T-cell (primary cell): ENCODE measurements around the gene MYH9. TPM values are rescaled to one million over a fixed set of nuclear protein-coding genes. Genes with fewer than 3 reads are reported as not detected.

Experiments used
- ATAC-seq, 4 experiments: fragments of 200-7000 bp in 3 of 4; fragments of 150-1000 bp in 1 of 4; cut with Tn5 transposase; replicated peaks in 1 of 4; 1 replicate in 3 of 4; 2 replicates in 1 of 4; pipeline ENCODE4 v1.10.0; 2021; ENCODE audit warnings: moderate library complexity in 3 of 4, mild to moderate bottlenecking in 2 of 4, moderate number of reproducible peaks in 1 of 4
- CTCF ChIA-PET, 2 donors: fragments of 300-600 bp; sonication (Branson Sonifier 250); formaldehyde crosslinking; loops; one replicate each; lab custom pipeline; 2022; ENCODE audit warnings: antibody characterized with exemption in 2 of 2; lab: Charles Lee
- POLR2A ChIA-PET, 2 donors: fragments of 300-600 bp; sonication (Branson Sonifier 250); formaldehyde crosslinking; loops; one replicate each; lab custom pipeline; 2022; ENCODE audit warnings: antibody characterized with exemption in 2 of 2; lab: Charles Lee
- DNase-seq, 35 experiments: peaks; one replicate each; pipeline versions ENCODE4 v3.0.0 to v3.0.0-alpha.2; 2013 to 2023
- H3K27ac ChIP-seq: one replicate; pipeline ENCODE4 v1.5.1; 2013; ENCODE audit warnings: low read length
- H3K27me3 ChIP-seq, 2 experiments: replicated peaks in 1 of 2; 1 replicate in 1 of 2; 2 replicates in 1 of 2; pipeline versions ENCODE4 v1.6.1 to v1.7.0; 2013; ENCODE audit warnings: low read length in 1 of 2, mixed read lengths in 1 of 2; ENCODE audit not compliant: control insufficient read depth in 2 of 2, insufficient read depth in 2 of 2; ENCODE audit errors: extremely low read depth in 1 of 2
- H3K36me3 ChIP-seq, 2 donors: 1 replicate in 1 of 2; 2 replicates in 1 of 2; pipeline versions ENCODE4 v1.6.1 to v1.7.0; 2013; ENCODE audit warnings: low read length in 1 of 2; ENCODE audit not compliant: control insufficient read depth in 2 of 2, insufficient read depth in 1 of 2; ENCODE audit errors: extremely low read depth in 1 of 2
- H3K4me1 ChIP-seq, 2 experiments: 1 replicate in 1 of 2; 2 replicates in 1 of 2; pipeline versions ENCODE4 v1.6.1 to v1.7.0; 2013; ENCODE audit warnings: low read length in 2 of 2, mixed read lengths in 1 of 2; ENCODE audit not compliant: insufficient read depth in 2 of 2, control insufficient read depth in 1 of 2; ENCODE audit errors: extremely low read depth in 1 of 2
- H3K4me3 ChIP-seq, 2 donors: 1 replicate in 1 of 2; 2 replicates in 1 of 2; pipeline versions ENCODE4 v1.5.1 to v1.7.0; 2013; ENCODE audit warnings: mild to moderate bottlenecking in 2 of 2, low read length in 1 of 2, moderate library complexity in 1 of 2; ENCODE audit not compliant: control insufficient read depth in 1 of 2; ENCODE audit errors: extremely low read depth in 1 of 2
- H3K9me3 ChIP-seq: 2 replicates; pipeline ENCODE4 v1.7.0; 2013
- H3K27ac Mint-ChIP-seq, 2 donors: one replicate each; pipeline ENCODE4 v1.8.0; 2020 to 2021; ENCODE audit warnings: mild to moderate bottlenecking in 2 of 2, mixed read lengths in 2 of 2
- H3K27me3 Mint-ChIP-seq, 2 donors: one replicate each; pipeline ENCODE4 v1.8.0; 2021 to 2022; ENCODE audit warnings: mixed read lengths in 2 of 2
- H3K36me3 Mint-ChIP-seq: one replicate; pipeline ENCODE4 v1.8.0; 2021; ENCODE audit warnings: mixed read lengths
- H3K4me1 Mint-ChIP-seq, 3 donors: one replicate each; pipeline ENCODE4 v1.8.0; 2020 to 2022; ENCODE audit warnings: mixed read lengths in 3 of 3, mild to moderate bottlenecking in 1 of 3
- H3K4me3 Mint-ChIP-seq, 3 donors: one replicate each; pipeline ENCODE4 v1.8.0; 2020 to 2022; ENCODE audit warnings: mild to moderate bottlenecking in 3 of 3, mixed read lengths in 3 of 3, moderate library complexity in 3 of 3
- H3K9me3 Mint-ChIP-seq, 3 donors: one replicate each; pipeline ENCODE4 v1.8.0; 2020 to 2022; ENCODE audit warnings: mixed read lengths in 3 of 3
- WGBS: methylation state at CpG from one replicate; pipeline ENCODE4 v1.1.5; 2013; ENCODE audit warnings: missing lambda C conversion rate; ENCODE audit not compliant: insufficient coverage; 5-methylcytosine and 5-hydroxymethylcytosine counted together
- total RNA-seq, 35 experiments: library from RNA in 6 of 35; stranded (reverse) in 6 of 35; fragments of 120-200 nt in 1 of 35; gene quantifications; one replicate each; pipeline versions ENCODE4 v1.2.1 to v1.2.4 and lab custom pipeline; 2013 to 2026

Gene MYH9
- total RNA-seq, 5 donors from 2014 or later (not counting 1 experiment from before 2014, with no cell fraction given) = 816 to 1,109 (median 896) TPM

DNA sequence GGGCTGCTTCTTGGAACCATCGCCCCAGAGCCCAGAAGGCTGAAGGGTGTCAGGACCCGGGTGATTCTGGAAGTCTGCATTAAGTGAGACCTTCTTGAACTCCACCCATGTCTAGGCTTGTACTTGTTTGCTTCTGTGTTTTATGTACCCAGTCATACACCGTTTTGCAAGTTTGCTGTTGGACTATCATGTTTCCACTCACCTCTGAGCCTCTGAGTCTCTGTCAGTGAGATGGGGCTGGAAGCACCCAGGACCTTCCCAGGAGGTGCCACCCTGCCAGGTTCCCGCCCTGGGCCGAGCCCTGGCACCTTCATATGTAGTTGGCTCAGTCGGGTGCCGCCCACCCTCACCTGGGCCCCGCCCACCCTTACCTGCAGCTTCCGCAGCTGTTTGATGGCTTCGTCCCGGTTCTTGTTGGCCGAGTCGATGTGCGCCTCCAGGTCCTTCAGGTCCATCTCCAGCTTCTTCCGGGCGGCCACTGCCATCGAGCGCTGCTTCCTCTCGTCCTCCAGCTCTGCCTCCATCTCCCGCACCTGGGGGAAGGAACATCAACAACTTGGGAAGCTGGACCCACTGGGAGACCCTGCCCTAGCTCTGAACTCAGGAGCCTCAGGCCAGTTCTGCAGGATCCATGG is 99.8 kb downstream of the MYH9 start:
- ATAC-seq (no peak), DNase-seq (no peak)
- peaks cover 47 to 56% (median 53%) of the 10 kb centered on the region in 3 donors for H3K4me1 Mint-ChIP-seq
- H3K9me3 ChIP-seq = no peaks in the 10 kb centered on the region
- no peaks in the 10 kb centered on the region for H3K27me3 ChIP-seq
- H3K27me3 Mint-ChIP-seq = no peaks in the 10 kb centered on the region
- peaks cover 0 to 71% of the 10 kb centered on the region in 2 experiments for H3K4me1 ChIP-seq
- H3K36me3 ChIP-seq = peaks cover 38 to 81% of the 10 kb centered on the region in 2 donors
- POLR2A ChIA-PET = interaction anchor here in 1 of 2 donors (1.0 kb wide), 1 partner anchor 10 kb away, joined by 3 read pairs; no protein-coding TSS in a partner anchor
- H3K9me3 Mint-ChIP-seq = no peaks in the 10 kb centered on the region
- no peak overlapping the region for H3K4me3 ChIP-seq
- WGBS = 91% methylated on average over 18 of the region's 20 CpGs
- peak overlapping the region; percentile 64 for H3K27ac ChIP-seq
- CTCF ChIA-PET = no interaction called here
- peak overlapping the region; percentile 76 to 90 for H3K27ac Mint-ChIP-seq
- peaks cover 72% of the 10 kb centered on the region for H3K36me3 Mint-ChIP-seq
- H3K4me3 Mint-ChIP-seq = peak overlapping the region in 1 of 3 donors; percentile 83

GRCh38 chr22:36286096-36286957 is 101.4 kb downstream of the MYH9 start:
- Histone ChIP-seq H3K4me3 (no peak overlapping the region), H3K36me3 (peaks cover 38 to 83% of the 10 kb centered on the region in 2 donors), H3K4me1 (peaks cover 0 to 56% of the 10 kb centered on the region in 2 experiments), H3K27me3 (no peaks in the 10 kb centered on the region), H3K9me3 (no peaks in the 10 kb centered on the region), H3K27ac (peak overlapping the region; percentile 25)
- Mint-ChIP-seq H3K36me3 (peaks cover 71% of the 10 kb centered on the region), H3K9me3 (no peaks in the 10 kb centered on the region), H3K4me3 (peak overlapping the region in 1 of 3 donors; percentile 46), H3K4me1 (peaks cover 34 to 41% (median 40%) of the 10 kb centered on the region in 3 donors), H3K27me3 (no peaks in the 10 kb centered on the region), H3K27ac (peak overlapping the region; percentile 82 to 90)
- WGBS = 84% methylated on average over 23 of the region's 28 CpGs
- DNase-seq (peak; percentile 29 to 82 (median 59)), ATAC-seq (peak; percentile 43 to 62 (median 49))
- ChIA-PET CTCF (interaction anchor here in 1 of 2 donors (1.6 to 1.7 kb wide), 2 partner anchors 8 to 10 kb away, joined by 4 to 6 read pairs; no protein-coding TSS in a partner anchor), POLR2A (interaction anchor here in 1 of 2 donors (0.6 kb wide), 1 partner anchor 108 kb away, joined by 3 read pairs; no protein-coding TSS in a partner anchor)

GRCh38 chr22:36285545-36285944 is 102.2 kb downstream of the MYH9 start:
- Mint-ChIP-seq H3K27me3 (no peaks in the 10 kb centered on the region), H3K27ac (no peak overlapping the region), H3K36me3 (peaks cover 72% of the 10 kb centered on the region), H3K4me1 (peaks cover 34 to 37% (median 37%) of the 10 kb centered on the region in 3 donors), H3K4me3 (no peak overlapping the region), H3K9me3 (no peaks in the 10 kb centered on the region)
- H3K4me3 ChIP-seq = no peak overlapping the region
- ChIA-PET POLR2A (interaction anchor here in 1 of 2 donors (0.6 kb wide), 1 partner anchor 107 kb away, joined by 3 read pairs; no protein-coding TSS in a partner anchor), CTCF (interaction anchor here (0.6 to 1.7 kb wide), 4 partner anchors 9 to 197 kb away, joined by 3 to 7 read pairs (median 5); no protein-coding TSS in a partner anchor)
- H3K36me3 ChIP-seq = peaks cover 38 to 87% of the 10 kb centered on the region in 2 donors
- WGBS = 93% methylated on average over 20 of the region's 21 CpGs
- no peak for ATAC-seq
- H3K27ac ChIP-seq = peak overlapping the region; percentile 25
- no peaks in the 10 kb centered on the region for H3K9me3 ChIP-seq
- H3K27me3 ChIP-seq = no peaks in the 10 kb centered on the region
- H3K4me1 ChIP-seq = peaks cover 0 to 53% of the 10 kb centered on the region in 2 experiments
- DNase-seq = no peak

GRCh38 chr22:36285017-36285416 is 102.8 kb downstream of the MYH9 start:
- no peak overlapping the region for H3K27ac Mint-ChIP-seq
- Histone ChIP-seq H3K9me3 (no peaks in the 10 kb centered on the region), H3K4me1 (peaks cover 0 to 48% of the 10 kb centered on the region in 2 experiments), H3K27me3 (no peaks in the 10 kb centered on the region), H3K4me3 (no peak overlapping the region), H3K27ac (no peak overlapping the region), H3K36me3 (peaks cover 38 to 87% of the 10 kb centered on the region in 2 donors)
- POLR2A ChIA-PET = interaction anchor here in 1 of 2 donors (0.5 kb wide), 1 partner anchor 1022 kb away, joined by 9 read pairs; no protein-coding TSS in a partner anchor
- no peaks in the 10 kb centered on the region for H3K9me3 Mint-ChIP-seq
- 96% methylated on average over 11 of the region's 12 CpGs for WGBS
- no peaks in the 10 kb centered on the region for H3K27me3 Mint-ChIP-seq
- DNase-seq = no peak
- H3K4me3 Mint-ChIP-seq = no peak overlapping the region
- no peak for ATAC-seq
- H3K36me3 Mint-ChIP-seq = peaks cover 72% of the 10 kb centered on the region
- CTCF ChIA-PET = interaction anchor here in 1 of 2 donors (0.6 to 0.9 kb wide), 3 partner anchors 9 to 198 kb away, joined by 3 to 7 read pairs (median 6); no protein-coding TSS in a partner anchor
- H3K4me1 Mint-ChIP-seq = peaks cover 32 to 35% (median 33%) of the 10 kb centered on the region in 3 donors

DNA sequence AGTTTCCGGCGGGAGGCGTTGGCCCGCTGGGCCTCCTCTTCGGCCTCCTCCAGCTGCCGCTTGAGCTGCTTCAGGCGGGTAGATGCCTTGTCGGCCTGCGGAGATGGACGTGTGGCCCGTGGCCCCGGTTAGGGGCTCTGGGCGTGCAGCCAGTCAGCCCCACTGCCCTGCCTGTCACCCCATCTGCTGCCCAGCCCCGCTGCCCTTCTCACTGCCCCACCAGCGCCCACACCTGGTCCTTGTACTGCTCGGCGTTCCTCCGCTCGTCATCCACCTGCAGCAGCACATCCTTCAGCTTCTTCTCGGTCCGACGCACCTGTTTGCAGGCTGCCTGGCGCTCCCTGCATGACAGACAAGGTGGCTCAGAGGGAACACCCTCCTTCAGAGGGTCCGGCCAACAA is 103.6 kb downstream of the MYH9 start:
- DNase-seq (no peak), ATAC-seq (no peak)
- CTCF ChIA-PET = no interaction called here
- H3K27ac ChIP-seq = no peak overlapping the region
- peaks cover 38 to 80% of the 10 kb centered on the region in 2 donors for H3K36me3 ChIP-seq
- H3K27me3 ChIP-seq = no peaks in the 10 kb centered on the region
- WGBS = 97% methylated on average over 23 of the region's 24 CpGs
- H3K4me3 ChIP-seq = no peak overlapping the region
- POLR2A ChIA-PET = interaction anchor here (0.5 to 0.6 kb wide), 2 partner anchors 140 to 1021 kb away, joined by 4 to 9 read pairs; no protein-coding TSS in a partner anchor
- H3K4me3 Mint-ChIP-seq = no peak overlapping the region
- peaks cover 0 to 39% of the 10 kb centered on the region in 2 experiments for H3K4me1 ChIP-seq
- peak overlapping the region; percentile 61 to 63 for H3K27ac Mint-ChIP-seq
- H3K9me3 ChIP-seq = no peaks in the 10 kb centered on the region
- H3K27me3 Mint-ChIP-seq = no peaks in the 10 kb centered on the region
- H3K4me1 Mint-ChIP-seq = peaks cover 24 to 26% (median 24%) of the 10 kb centered on the region in 3 donors
- H3K9me3 Mint-ChIP-seq = no peaks in the 10 kb centered on the region
- H3K36me3 Mint-ChIP-seq = peaks cover 64% of the 10 kb centered on the region
